ENCODE data around the gene BLID.

GRCh38 chr11:122081073-122081472, 34.9 kb downstream of the BLID start:
- no peak for TF ChIP-seq CTCF (conservative IDR thresholded peaks at IDR 0.05; ENCODE audit: low read depth in 2 of 2)
- no peak for TF ChIP-seq REST (IDR thresholded peaks at IDR 0.05; ENCODE audit: unreplicated experiment)
- TF ChIP-seq CREB1 (CRISPR knock-in tag; IDR thresholded peaks at IDR 0.05; ENCODE audit: low read depth) = no peak

All from GM23338 (cell line).